ENCODE data around the gene TARBP2.
A peak's percentile ranks its signal among the peaks of the same experiment; 100 is the strongest.
"Not testable (repeated sequence)": the region's sequence is repeated elsewhere in the genome, so short reads cannot be mapped to it uniquely, and the experiment has no call there.

Gene TARBP2

DNA sequence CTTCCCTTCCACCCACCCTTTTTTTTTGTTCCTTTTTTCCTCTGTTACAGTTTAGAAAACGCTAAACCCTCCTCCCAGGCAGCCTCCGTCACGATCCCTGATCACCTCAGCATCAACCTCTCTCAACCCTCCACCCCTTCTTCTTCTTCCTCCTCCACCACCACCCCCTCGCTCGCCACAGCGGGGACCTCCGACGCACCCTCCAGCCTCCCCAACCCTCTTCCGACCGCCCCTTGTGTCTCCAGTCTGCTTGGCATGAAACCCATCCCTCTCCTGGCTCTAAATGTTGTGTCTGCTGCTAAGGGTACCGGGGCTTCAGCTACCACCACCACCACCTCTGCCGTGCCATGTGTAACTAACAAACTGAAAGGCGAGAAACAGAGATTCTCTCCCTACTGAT, 26.3 kb upstream of the TARBP2 start:
- DNase-seq, result no peak

DNA sequence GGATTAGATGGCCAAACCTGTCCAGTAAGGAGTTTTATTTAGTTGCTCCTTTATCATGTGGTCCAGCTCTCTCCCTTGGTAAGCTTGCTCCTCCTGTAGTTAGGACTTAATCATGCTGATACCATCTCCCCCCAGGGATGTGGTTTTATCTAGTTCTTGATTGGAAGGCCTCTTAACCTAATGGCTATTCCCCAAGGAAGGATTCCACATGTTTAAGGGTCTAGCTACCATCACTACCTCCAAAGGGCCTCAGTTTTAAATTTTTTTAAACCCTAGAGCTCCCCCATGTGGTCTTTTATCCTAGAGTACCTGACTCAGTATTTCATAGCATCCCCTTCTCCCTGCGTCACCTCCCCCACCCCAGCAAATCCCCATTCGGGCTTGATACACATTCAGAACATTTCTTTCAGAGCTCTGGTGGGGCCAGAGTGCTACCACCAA, 24.3 kb upstream of the TARBP2 start:
- DNase-seq, result no peak

DNA sequence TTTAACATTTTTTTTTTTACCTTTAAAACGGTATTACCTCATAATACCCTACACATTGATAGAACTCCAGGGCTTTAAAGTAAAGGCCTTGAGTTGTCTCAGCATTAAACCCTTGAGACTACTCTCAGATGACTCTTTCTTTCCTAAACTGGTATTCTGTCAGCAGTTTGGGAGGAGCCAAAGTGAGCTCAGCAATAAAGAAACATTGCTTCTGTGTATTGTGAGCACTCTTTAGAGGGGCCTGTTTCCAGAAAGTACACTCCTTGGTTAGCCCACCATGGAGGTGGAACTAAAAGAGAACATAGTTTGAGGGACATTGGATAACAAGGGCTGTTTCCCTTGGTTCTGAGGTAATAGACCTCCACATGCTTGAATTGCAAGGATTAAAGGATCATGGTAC, 22.2 kb upstream of the TARBP2 start:
- no peak for DNase-seq

DNA sequence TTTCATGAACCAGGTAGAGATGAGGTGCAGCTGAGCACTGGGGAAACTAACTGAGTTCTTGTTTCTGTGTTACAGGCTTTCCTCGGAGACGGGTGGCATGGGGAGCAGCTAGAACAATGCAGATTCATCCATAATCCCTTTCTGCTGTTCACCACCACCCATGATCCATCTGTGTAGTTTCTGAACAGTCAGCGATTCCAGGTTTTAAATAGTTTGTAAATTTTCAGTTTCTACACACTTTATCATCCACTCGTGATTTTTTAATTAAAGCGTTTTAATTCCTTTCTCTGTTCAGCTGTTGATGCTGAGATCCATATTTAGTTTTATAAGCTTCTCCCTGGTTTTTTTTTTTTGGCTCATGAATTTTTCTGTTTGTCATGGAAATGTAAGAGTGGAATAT, 21.8 kb upstream of the TARBP2 start:
- no peak for DNase-seq

DNA sequence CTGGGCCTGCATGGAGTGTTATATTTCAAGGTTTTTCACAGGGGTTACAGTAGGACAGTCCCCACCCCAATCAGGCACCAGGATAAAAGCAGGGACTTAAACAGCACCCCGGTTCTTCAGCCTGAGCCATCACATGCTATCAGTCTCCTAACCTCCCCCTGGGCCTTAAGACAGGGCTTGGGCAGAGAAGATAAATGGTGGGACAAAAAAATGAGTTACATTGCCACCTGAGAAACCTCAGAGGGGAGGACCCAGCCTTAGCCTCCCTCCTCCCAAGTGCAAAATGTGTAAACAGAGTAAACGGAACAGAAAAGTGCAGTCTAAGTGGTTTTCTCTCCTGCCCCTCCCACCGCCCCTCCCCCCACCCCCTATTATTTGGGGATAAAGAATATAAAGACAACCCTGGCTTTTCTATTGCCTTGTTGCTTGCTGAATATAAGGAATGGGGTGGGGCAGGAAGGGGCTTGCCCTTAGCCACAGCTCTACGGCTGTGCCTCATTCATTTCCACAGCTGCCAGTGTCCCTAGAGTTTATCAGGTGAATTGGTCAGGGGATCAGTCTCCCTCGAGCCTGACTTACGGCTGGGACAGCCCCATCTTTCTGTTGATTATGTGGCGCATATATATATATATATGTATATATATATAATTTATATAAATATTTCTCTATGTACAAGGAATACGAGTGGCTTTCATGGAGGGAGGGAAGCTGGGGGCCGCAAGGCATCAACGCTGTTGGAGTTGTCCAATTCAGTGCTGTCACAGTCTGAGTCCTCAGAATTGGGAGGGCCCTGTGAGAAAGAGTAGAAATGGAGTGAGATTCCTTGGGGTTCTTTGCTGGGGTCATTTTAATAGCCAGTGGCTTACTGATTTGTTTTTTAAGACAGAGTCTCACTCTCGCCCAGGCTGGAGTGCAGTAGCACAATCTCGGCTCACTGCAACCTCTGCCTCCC, 20.3 kb upstream of the TARBP2 start:
- DNase-seq, result no peak

DNA sequence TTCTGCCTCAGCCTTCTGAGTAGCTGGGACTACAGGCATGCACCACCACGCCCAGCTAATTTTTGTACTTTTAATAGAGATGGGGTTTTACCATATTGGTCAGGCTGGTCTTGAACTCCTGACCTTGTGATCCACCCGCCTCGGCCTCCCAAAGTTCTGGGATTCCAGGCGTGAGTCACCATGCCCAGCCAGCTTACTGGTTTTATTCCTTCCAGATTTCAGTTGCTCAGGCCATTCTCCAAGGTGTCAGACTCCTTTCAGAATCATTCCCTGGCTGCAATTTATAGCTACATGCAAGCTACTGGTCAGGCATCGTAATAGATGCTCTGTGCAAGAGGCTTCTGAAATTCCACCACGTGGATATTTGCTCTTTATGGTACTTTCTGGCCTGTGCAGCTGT, 19.6 kb upstream of the TARBP2 start:
- DNase-seq, result not testable (repeated sequence)

DNA sequence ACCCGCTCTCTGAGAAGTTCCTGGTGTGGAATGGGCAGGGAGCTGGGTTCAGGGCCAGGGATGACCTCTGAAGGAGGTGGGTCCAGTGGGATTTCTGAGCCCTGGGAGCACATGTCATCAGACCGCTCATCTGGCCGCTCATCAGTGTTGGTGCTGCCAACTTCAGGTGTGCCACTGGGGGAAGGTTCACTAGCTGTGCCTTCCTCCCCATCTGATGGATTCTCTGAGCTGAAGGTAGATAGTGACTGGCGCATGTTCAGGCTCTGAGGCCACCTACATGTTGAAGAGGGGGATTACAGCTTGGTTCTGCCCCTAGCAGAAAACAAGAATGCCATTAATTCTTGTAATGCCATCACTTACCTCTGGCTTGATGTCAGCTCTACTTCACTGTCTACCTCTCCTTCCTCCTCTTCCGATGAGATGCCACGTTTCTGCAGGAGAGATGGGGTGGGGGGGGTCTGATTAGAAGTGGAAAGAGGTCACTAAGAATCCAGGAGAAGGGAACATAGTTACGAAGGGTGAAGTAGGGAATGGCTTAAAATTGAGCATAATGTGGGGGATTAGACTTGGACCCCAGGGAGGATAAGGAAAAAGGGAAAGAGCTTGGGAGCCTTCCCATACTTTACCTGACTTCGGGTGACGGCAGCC, 19.0 kb upstream of the TARBP2 start:
- no peak for DNase-seq

DNA sequence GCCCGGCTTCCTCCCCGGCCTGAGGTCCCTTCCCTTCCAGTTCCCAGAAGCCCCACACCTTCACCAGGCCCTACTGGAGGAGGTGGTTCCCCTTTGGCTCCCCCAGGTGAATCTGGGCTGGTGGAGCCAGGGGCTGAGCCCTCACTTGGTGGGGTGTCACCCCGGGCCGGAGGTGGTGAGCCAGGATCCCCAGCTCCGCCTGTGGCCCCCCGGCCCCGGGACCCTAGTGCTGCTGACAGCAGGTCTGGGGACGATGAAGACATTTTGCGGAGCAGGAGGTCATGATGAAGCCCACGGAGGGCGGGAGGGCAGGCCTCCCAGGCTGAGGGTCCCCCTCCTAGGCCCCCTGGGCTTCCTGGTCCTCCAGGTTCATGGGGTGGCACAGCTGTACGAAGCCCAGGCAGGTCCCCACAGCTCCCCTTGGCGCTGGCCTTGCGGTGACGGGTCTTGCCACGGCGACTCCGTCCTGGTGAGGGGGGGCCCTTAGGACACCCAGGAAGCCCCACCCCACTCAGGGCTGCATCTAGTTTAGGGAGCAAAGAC, 18.4 kb upstream of the TARBP2 start:
- DNase-seq, result no peak

DNA sequence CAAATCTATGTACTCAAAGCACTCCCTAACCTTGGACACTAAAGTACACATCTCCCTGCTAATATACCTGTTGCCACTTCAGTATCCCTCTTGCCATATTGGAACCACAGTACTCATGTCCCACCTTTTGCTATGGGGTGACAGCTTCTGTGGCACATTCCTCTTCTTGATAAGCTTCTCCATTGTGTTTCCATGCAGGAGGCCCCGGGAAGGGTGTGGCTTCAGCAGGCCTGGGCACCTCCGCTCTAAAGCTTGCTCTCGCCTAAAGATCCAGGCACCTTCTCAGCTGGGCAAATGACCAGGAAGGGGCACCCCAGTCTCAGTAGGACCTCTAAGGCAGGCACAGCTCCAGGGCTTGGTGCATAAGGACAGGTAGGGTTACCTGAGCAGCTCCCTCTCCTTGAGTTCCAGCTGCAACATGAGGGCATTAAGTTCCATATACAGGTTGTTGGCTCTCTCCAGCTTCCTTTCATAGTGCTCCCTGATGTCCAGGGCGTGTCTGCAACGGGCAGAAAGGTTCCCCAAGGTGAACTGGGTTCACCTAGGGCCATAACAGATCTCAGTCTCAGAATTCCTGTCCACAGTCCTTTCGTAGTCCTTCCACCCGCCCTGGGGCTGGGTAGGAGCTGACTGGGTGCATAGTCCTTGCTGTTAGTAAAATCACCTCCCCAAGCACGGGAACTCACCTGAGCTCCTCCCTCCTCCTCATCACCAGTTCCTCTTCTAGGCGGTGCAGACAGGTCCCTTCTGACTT, 17.7 kb upstream of the TARBP2 start:
- no peak for DNase-seq

DNA sequence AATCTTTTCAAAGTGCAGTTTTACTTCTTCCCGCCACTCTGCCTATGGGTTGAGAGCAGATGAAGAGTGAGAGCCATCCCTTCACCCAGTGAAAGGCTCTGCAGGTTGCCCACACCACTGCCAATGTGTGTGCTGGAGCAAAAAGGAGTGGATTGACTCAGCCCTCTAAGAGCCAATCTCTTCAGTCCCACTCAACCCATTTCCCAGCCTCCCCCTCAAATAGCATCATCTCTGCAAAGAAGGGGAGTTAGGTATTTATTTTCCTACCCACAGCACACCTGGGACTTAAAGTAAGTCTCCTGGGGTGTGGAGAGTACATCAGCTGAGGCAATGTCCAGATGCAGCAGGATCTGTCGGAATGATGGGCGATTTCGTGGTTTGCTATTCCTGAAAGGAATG, 17.1 kb upstream of the TARBP2 start:
- DNase-seq, result no peak

DNA sequence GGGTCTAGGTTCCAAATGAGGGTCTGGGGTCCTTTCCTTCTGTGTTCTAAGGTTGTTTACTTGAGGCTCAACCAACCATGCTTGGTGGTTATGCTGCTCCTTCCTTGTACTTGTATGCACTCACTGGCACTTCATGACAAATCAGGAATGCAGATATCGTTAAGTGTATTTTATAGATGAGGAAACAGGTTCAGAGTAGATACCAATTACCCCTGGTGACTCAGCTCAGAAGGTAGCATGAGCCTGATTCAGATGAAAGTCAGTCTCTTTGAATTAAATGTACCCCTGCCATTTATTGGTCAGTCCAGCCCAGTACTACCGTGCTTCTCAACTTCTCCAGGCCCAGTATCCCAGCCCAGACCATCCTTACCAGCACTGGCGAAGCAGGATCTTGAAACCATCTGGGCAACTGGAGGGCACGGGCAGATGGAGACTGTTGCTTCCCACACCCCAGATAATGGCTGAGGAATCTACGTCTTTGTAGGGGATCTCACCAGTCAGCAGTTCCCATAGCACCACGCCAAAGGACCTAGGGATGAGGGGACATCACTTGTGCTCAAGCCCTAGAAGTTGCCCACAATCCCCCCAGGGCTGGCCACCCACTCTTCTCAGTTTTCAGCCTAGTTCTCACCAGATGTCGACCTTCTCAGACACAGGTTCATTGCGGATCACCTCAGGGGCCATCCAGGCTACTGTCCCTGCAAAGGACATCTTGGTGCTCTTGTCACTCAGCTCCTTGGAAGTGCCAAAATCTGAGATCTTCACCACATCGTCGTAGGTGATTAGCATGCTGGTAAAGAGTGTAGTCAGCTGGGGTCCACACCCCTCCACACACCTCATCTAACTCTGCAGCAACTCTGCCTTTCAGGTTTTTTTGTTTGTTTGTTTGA, 16.2 kb upstream of the TARBP2 start:
- DNase-seq, result no peak

DNA sequence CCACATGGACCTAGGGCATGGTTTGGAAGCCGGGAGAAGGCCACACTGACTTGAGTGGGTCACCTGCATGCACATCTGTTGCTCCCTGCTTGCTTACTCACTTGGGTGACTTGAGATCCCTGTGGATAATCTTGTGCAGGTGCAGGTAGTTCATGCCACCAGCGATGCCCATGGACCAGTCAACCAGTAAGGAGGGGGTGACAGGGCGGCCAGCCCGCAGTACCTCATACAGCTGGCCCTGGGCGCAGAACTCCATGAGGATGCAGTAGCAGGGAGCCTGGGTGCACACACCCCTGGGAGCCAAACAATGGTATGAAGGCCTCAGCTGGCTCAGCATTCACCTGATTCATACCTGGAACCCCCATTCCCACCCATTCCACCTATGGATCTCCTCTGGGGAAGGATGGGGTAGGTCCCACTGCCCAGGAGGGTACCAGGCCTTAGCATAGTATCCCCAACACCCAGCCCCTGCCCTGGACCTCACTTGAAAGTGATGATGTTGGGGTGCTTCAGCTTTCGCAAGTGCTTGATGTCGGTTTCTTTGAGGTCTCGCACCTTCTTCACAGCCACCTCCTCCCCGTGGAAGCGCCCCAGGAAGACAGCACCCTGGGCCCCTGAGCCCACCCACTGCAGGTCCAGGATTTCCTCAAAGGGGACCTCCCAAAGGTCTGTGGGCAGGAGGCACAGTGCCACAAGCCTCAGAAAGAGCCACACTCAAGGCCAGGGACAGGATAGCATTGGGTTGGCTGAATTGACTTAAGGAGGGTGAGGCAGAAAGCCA, 14.9 kb upstream of the TARBP2 start:
- no peak for DNase-seq

DNA sequence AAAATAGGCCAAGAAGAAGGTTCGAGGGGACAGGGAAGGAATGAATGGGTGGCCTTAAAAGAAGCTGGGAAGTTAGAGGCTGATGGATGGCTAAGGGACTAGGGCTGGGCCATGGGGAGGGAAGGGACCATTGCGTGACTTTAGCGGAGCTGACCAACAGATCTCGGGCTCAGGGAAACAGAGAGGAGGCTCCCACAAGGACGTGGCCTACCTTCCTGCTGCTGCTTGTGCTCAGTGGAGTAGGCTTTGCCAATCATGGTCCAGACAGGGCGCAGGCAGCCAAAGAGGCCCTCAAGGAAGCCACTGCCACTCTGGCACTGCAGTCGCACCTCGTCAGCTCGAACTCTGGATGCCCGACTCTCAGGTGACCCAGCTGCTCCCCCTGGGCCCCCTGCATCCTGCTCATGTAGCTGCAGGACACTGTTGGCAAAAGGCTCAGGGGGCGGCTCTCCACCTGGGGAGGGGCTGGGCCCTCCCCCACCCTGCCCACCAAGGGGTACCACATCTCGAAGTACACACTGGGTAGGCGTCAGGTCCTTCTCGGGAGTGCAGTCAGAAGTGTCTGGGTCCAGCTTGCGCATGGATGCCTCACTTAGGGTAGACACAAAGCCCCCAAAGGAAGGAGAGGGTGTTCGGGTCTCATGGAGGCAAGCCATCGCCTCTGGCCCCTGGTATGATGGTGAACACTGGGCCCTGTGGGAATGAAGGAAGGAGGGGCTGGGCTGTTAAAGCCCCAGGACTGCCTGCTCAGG, 14.2 kb upstream of the TARBP2 start:
- DNase-seq, result no peak

DNA sequence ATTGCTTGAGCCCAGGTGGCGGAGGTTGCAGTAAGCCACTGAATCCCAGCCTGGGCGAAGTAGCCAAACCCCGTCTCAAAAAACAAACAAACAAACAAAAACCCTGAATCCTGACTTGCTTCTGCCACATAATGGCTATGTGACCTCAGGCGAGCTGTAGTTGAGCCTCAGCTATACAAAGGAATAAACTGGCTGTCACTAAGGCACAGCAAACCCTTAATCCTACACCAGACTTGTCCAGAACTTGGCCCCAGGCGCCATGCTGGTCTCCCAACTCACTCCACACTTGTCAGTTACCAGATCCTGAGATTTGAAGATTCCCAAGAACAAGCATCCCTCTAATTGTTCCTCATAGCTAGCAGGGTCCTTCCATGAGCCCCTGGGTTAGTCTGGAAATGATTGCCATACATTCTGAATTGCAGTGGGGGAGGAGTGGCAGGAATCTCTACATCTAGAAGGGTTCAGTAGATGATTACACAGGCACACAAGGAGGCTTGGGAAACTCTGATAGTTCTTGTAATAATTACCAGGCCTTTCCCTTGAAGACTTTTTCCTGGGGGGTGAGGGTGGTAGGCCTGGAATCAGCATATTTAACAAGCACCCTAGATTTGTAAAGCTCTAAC, 11.7 kb upstream of the TARBP2 start:
- no peak for DNase-seq

DNA sequence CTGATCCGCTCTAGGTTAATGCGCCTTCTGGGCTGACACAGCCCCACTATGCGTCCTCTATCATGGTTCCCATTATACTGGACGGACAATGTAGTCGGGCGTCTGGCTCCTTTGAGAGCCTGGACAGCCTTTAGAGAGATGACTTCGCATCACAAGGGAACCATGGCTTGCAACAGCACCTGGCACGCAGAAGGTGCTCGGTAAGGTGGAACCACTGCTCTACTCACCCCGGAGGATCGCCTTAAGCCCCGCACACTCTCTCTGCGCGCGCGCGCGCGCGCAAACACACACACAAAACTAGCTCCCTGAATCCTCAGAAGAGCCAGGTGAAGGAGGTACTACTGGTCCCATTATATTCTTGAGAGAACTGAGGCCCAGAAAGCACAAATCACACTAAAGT, 8.9 kb upstream of the TARBP2 start:
- no peak for DNase-seq

DNA sequence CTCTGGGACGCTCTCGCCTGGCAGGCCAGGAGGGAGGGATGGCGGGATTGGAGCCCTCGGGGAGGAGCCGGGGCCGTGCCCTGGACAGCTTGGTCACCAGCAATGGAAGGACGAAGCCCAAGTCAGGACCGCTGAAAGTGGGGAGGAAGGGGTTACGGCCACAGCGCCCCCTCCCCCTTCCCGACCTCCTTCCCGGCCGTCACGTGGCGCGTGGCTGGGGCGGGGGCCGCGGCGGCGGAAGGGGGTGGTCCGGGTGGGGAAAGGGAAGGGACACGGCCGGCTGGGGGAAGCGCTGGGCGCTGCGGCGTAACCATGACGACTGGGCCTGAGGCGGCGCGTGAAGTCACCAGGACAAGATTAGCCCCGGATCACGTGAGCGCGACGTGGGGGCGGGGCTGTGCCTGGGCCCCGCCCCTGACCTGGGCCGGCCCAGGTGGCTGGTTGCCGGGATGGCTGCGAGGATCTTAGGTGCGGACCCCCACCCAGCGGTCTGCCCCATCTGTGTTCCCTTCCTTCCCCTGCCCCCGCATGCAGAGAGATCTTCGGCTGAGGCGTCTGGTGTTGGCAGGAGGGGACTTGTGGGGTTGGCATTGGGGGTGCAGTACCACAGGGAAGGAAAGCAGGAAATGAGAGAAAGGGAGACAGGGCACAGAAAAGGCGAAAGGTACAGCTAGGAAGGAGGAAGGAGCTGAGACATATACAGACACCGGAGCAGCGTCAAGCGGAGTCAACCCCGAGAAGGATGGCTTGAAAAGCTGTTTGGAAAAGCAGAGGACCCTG, 8.1 kb upstream of the TARBP2 start:
- peak; percentile 88 for DNase-seq

DNA sequence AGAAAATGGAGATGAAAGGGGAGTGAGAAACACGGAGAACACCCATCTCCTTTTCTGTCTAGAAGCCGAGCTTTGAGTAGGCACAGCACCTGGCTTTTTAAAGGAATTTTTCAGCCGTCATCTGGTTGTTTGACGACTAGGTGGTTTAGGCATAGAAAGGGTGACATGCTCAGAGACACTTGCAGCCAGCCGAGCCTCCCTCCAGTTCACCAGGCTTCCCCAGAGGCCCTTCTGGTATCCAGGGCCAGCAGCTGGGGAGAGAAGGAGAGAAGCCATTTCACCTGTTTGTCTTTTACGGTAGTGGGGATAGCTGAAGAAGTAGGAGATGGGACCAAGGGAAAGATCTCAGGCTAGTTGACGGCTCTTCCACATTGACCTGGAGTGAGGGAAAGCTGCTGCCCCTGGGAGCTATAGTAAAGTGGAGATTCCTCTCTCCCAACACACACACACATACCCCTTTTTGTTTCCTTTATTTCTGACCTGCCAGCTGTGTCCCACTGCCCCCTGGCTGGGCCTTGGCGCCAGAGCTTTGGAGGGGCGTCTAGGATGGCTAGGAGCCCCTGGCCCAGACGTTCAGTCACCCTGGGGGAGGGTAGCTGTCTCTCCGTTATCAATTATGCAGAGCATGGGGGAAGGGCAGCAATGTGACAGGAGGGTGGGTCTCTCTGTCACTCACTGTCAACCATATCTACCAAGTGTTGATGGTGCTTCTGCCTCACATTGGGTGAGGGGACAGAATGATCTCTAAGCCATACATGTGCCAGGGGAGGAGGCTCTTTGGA, 7.3 kb upstream of the TARBP2 start:
- no peak for DNase-seq

All from fibroblast of skin of back (primary cell).